IPS DF 4.7 (cell line): ENCODE results near the gene PNKD.
"Not testable (repeated sequence)": the region's sequence is repeated elsewhere in the genome, so short reads cannot be mapped to it uniquely, and the experiment has no call there.

Experiments used
- DNase-seq: peaks from one replicate; pipeline ENCODE4 v3.0.0-alpha.2; 2013; ENCODE audit warnings: low spot score; ENCODE audit errors: extremely low read depth

Gene PNKD

GRCh38 chr2:218272531-218273212 is 2.4 kb downstream of the PNKD start:
- no peak for DNase-seq

GRCh38 chr2:218273214-218273907 is 3.0 kb downstream of the PNKD start:
- not testable (repeated sequence) for DNase-seq

GRCh38 chr2:218273908-218274249 is 3.6 kb downstream of the PNKD start:
- DNase-seq: no peak

- no peak for DNase-seq
Measured at GRCh38 chr2:218274586-218274985, 4.3 kb downstream of the PNKD start.

- DNase-seq: no peak
Measured at GRCh38 chr2:218275371-218276072, 5.2 kb downstream of the PNKD start.

DNA sequence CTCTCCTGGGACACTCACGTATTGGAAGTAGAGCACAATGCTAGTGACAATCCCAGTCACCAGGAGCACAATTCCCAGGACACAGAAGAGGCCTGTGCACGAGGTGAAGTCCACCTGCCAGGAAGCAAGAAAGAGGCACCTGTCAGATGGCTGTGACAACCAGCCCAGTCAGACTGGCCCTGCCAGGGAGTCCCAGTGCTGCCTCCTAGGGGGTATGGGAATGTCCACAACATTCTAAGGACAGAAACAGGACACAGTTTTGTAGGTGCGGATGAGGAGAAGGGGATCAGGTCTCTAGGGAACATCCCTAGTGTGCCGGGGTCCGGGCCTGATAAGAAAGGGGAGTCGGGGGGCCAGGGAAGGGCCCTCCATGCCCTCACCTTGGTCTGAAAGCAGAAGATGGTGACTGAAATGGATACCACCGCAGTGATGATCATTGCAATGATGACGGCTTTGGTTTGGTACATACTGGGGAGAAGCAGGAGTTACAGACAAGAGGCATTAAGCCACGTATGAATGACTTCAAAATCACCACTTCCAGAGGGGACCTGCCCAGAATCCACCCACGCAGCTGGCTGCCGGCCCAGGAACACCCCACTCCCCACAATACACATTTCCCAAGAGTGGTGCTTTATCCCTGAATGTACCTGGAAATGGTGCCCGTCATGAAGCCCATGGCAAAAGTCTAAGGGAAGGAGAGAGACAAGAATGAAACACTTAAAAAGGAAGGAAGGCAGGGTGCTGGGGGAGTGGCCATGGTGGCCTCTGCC is 6.9 kb downstream of the PNKD start:
- DNase-seq: no peak

- no peak for DNase-seq
Measured at GRCh38 chr2:218277921-218278320, 7.6 kb downstream of the PNKD start.

DNA sequence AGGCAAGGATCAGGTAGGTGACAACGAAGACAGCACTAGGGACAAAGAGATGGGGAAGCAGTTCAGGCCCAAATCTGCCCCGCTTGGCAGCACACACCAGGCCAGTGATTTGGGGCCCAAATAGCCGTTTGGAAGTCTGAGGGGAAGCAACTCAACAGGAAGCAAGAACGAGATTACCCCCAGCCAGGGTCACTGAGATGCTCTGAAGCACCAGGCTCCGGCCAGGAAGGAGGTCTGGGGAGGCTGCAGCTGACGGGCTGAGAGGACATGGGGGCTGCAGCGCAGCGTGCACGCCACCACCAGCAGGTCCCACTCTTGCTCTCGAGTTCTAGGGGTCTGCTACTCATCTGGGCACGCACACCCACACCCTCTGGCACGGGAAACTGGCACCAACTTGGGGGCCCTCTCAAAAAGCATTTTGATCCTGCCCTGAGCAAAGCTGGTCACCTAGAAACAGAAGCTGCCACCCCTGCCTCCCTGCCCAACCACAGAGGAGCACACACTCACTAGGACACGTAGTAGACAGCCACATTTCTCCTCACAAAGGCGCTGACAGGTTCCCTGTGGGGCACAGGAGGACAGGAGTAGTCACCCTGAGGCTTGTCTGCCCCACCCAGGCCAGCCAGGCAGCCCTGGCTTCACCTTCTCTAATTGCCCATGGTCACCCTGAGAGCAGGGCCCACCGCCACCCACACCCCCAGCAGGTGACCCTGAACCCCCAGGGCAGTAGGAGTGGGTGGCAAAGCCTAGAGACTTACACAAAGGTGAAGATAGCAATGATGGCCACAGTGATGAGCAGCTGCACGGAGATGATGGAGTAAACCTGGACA is 8.4 kb downstream of the PNKD start:
- no peak for DNase-seq

DNA sequence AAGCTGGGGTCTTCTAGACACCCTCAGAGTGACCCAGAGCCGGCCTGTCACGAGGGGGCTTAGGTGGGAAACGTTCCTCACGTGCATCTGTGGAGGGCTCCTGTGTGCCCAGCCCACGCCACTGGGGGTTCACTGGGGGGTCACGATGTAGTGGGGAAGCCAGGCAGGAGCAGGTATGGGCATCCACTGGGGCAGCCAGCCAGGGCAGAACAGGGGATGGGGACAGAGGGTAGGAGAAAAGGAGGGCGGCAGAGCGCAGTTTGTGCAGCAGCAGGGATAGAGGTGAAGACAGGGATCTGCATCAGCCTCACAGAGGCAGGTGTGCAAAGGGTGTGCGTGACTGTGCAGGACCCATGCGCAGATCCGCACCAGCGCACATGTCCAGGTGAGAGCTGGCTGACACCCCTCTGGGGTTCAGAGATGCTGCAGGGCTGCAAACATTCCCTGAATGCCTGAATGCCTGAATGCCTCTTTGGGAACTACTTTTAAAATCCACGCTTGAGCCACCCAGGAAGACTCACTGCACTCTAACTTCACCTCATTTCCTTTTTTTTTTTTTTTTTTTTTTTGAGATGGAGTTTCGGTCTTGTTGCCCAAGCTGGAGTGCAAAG is 10.0 kb downstream of the PNKD start:
- DNase-seq: no peak

- DNase-seq: no peak
Measured at GRCh38 chr2:218281449-218281848, 11.1 kb downstream of the PNKD start.

DNA sequence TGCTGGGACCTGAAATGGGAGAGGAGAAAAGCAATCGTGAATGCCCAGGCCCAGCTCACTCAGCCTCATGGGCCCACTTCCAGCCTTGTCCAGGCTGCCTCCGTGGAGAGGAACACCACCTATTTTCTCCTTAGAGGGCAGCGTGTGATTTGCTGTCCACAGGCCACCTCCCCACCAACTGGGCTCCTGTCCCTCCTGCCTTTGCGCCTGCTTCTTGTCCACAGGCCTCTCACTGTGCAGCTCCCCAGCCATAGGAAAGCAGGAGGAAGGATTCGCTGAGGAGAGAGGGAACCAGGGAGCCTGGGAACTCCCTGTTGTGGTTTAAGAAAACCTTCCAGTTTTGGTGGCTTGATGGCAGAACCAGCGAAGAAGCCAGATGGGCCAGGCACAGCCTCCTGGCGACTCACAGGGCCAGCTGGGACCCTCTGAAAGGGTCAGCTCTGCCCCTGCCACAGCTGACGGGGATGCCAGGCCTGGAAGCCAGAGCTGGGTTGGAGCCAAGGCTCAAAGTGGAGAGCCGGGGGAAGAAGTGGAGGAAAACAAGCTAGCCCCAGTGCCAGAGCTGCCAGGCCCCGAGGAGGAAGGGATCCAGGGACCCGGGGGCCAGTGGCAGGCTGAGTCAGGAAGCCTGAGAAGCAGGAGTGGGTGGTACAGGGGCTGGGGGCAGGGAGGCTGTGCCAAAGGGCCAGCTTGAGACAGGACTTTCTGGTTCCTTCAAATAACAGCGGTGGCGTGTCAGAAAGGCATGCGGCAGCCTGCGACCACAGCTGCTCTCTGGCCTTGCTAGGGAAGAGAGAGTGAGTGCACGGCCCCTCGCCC is 12.1 kb downstream of the PNKD start:
- no peak for DNase-seq

GRCh38 chr2:218284106-218284811 is 13.9 kb downstream of the PNKD start:
- no peak for DNase-seq

DNA sequence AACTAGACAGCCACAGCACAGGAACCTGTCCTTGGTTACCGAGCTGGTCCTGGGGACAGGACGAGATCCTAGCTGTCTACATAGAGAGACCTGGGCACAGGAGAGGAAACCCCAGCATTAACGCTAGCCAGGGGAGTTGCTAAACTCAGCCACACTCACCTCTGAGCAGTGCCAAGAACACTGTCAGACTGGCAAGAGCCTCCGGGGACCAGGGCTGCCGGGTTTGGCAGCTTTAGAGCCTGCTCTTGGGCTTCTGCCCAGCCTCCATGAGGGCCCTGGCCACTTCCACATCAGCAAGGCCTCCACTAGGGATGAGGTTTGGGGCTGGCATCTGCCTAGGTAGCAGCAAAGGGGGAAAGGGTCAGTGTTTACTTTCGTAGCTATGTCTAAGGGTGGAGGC is 15.3 kb downstream of the PNKD start:
- no peak for DNase-seq

DNA sequence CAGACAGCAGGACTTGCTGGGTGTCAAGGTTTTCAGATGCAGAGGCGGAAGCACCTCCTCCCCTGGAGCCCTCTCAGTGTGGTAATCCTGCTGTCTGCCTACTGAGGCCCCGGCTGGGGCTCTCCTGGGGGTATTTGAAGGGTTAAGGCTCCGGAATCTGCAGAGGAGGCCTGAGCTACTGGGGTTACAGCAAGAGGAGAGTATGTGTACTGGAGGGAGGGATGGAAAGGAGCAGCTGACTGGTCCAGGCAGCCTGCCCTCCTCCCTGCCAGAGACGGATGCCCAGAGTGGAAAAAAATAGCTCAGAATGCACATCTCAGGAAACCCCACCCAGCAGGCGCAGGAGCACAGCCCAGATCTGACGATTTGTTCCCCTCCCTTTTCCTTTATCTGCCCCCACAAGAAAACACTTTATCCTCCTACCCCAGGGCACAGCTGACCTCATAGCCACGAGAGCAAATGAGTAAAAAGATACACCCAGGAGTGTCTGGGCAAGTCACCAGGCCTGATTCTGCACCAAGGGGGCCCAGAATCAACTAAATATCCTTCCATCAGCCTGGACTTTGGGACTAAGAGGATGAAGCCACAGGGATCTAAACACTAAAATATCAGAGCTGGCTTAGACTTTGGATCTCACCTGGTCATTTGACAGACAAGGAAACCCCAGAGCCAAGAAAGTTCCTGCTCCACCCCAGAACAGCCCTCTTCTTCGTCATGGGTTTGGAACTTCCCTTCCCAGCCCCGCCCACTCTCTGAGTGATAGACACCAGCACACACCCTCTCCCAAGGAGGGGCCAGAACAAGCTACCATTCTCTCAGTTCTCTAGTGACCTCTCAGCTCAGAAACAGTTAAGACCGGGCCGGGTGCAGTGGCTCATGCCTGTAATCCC is 16.5 kb downstream of the PNKD start:
- no peak for DNase-seq

DNA sequence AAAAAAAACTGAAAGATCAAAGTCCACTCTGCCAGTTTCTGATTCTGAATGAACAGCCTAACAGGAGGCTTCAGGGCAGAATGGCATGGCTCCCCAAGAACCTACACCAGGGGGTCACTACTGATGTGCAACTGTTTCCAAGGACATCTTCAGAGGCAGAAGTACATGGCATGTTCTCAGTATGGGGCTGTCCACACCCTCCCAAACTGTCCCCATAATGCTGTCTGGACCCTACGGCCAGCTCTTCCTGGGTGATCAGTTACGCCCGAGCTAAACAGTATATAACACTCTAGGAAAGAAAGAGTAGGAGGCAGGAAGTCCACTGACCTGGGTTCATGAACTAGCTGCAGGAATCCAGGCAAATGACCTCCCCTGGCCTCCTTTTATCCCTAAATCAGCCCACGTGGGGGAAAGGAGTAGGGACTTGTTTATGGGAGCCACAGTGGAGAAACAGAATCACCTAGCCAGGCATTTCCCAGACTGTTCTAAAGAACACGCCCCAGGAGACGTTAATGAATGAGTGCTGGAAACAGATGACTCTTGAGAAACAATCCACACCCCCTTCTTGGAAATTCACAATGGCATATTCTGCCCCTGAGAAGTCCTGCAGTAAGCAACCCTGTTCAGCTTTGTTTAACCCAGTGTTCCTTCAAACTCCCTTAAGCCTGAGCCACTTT is 19.5 kb downstream of the PNKD start:
- no peak for DNase-seq

GRCh38 chr2:218290316-218291261 is 20.3 kb downstream of the PNKD start:
- no peak for DNase-seq
